D721Med (cell line): Measurements from ENCODE around the gene SLC35A5.

ENCODE experiments used
- DNase-seq: peaks from one replicate; pipeline ENCODE4 v3.0.0; 2011; ENCODE audit warnings: low spot score; ENCODE audit not compliant: insufficient read length
- FAIRE-seq: peaks from 2 replicates; lab custom pipeline; 2011; peaks lifted over from hg19 to GRCh38; lab: Jason Lieb, UNC
- CTCF ChIP-seq: IDR thresholded peaks from 2 replicates; pipeline ENCODE4 v1.5.1; 2012; ENCODE audit warnings: mild to moderate bottlenecking, control low read depth; ENCODE audit not compliant: insufficient read depth; ENCODE audit errors: missing control alignments

SLC35A5 gene

GRCh38 chr3:112606098-112606497, 44.3 kb downstream of the SLC35A5 start:
- no peak for TF ChIP-seq CTCF
- DNase-seq (no peak), FAIRE-seq (no peak)

- DNase-seq, result no peak
- TF ChIP-seq CTCF, result no peak
- FAIRE-seq, result no peak
These were observed 46.0 kb downstream of the SLC35A5 start for GRCh38 chr3:112607863-112608262.

GRCh38 chr3:112610121-112610520, 48.3 kb downstream of the SLC35A5 start:
- no peak for FAIRE-seq
- no peak for TF ChIP-seq CTCF
- no peak for DNase-seq

GRCh38 chr3:112611752-112612515, 50.1 kb downstream of the SLC35A5 start:
- DNase-seq (no peak), FAIRE-seq (no peak)
- no peak for TF ChIP-seq CTCF

GRCh38 chr3:112615989-112616731, 54.3 kb downstream of the SLC35A5 start:
- FAIRE-seq, result no peak

GRCh38 chr3:112617285-112617684, 55.4 kb downstream of the SLC35A5 start:
- no peak for DNase-seq
- FAIRE-seq, result no peak
- TF ChIP-seq CTCF, result no peak

More at GRCh38 chr3:112615989-112616731, 54.3 kb downstream of the SLC35A5 start:
- TF ChIP-seq CTCF, result no peak
- DNase-seq, result no peak

GRCh38 chr3:112619295-112619694, 57.5 kb downstream of the SLC35A5 start:
- no peak for FAIRE-seq
- no peak for DNase-seq
- TF ChIP-seq CTCF, result no peak
